Neural progenitor cell (in vitro differentiated cells): ENCODE measurements around the gene CSRNP2. TPM values are rescaled to one million over a fixed set of nuclear protein-coding genes. Genes with fewer than 3 reads are reported as not detected.

ENCODE experiments used
- DNase-seq: peaks from one replicate; pipeline ENCODE4 v3.0.0-alpha.2; 2016; ENCODE audit warnings: low spot score
- H2AFZ ChIP-seq: fragments of 200-600 bp; sonication (generic); replicated peaks from 2 replicates; pipeline ENCODE4 v1.6.1; 2016; ENCODE audit warnings: antibody characterized with exemption
- H3F3A ChIP-seq: fragments of 200-600 bp; sonication (generic); 2 replicates; pipeline ENCODE4 v1.6.1; 2016; ENCODE audit warnings: antibody characterized with exemption, low read depth
- H3K27ac ChIP-seq: fragments of 200-600 bp; sonication (generic); 2 replicates; pipeline ENCODE4 v1.5.1; 2016; ENCODE audit warnings: mild to moderate bottlenecking
- H3K27me3 ChIP-seq: fragments of 200-600 bp; sonication (generic); 2 replicates; pipeline ENCODE4 v1.6.1; 2016; ENCODE audit warnings: mild to moderate bottlenecking, moderate library complexity
- H3K36me3 ChIP-seq: fragments of 200-600 bp; sonication (generic); 2 replicates; pipeline ENCODE4 v1.5.1; 2016
- H3K4me1 ChIP-seq: fragments of 200-600 bp; sonication (generic); 2 replicates; pipeline ENCODE4 v1.6.1; 2016; ENCODE audit warnings: mixed run types
- H3K4me2 ChIP-seq: fragments of 200-600 bp; sonication (generic); 2 replicates; pipeline ENCODE4 v1.6.1; 2016
- H3K4me3 ChIP-seq: fragments of 200-600 bp; sonication (generic); 2 replicates; pipeline ENCODE4 v1.5.1; 2016
- H3K79me2 ChIP-seq: fragments of 200-600 bp; sonication (generic); 2 replicates; pipeline ENCODE4 v1.6.1; 2016; ENCODE audit warnings: low read depth
- H3K9ac ChIP-seq: fragments of 200-600 bp; sonication (generic); 2 replicates; pipeline ENCODE4 v1.6.1; 2016
- H3K9me3 ChIP-seq: fragments of 200-600 bp; sonication (generic); 2 replicates; pipeline ENCODE4 v1.5.1; 2016; ENCODE audit warnings: low read depth
- H4K20me1 ChIP-seq: fragments of 200-600 bp; sonication (generic); 2 replicates; pipeline ENCODE4 v1.6.1; 2016; ENCODE audit warnings: low read depth
- H3K27ac Mint-ChIP-seq: 3 replicates; pipeline ENCODE4 v1.8.0; 2021; ENCODE audit warnings: mixed read lengths
- H3K27me3 Mint-ChIP-seq: 2 replicates; pipeline ENCODE4 v1.8.0; 2022; ENCODE audit warnings: low read depth, mild to moderate bottlenecking, inconsistent platforms, moderate library complexity, mixed read lengths; ENCODE audit not compliant: insufficient read depth
- H3K36me3 Mint-ChIP-seq: 3 replicates; pipeline ENCODE4 v1.8.0; 2021; ENCODE audit warnings: mixed read lengths
- H3K4me1 Mint-ChIP-seq: 3 replicates; pipeline ENCODE4 v1.8.0; 2021; ENCODE audit warnings: mixed read lengths
- H3K4me3 Mint-ChIP-seq: 3 replicates; pipeline ENCODE4 v1.8.0; 2021; ENCODE audit warnings: mild to moderate bottlenecking, moderate library complexity, mixed read lengths
- H3K9me3 Mint-ChIP-seq: 3 replicates; pipeline ENCODE4 v1.8.0; 2020; ENCODE audit warnings: mixed read lengths
- EZH2 ChIP-seq: fragments of 200-600 bp; sonication (generic); IDR thresholded peaks from 2 replicates; pipeline ENCODE4 v1.6.1; 2017; ENCODE audit warnings: antibody characterized with exemption, mild to moderate bottlenecking, moderate library complexity
- EZH2phosphoT487 ChIP-seq: fragments of 200-600 bp; sonication (generic); IDR thresholded peaks from 2 replicates; pipeline ENCODE4 v1.6.1; 2017; ENCODE audit warnings: antibody characterized with exemption
- total RNA-seq: library from RNA; depleted of rRNA; stranded (reverse); fragments of >200 nt; gene quantifications from 2 replicates; pipeline ENCODE4 v1.2.3, GENCODE V29; 2015; ENCODE audit warnings: low replicate concordance
- TF ChIP-seq, protein P1 (sequence below): fragments of 200-600 bp; sonication (generic); IDR thresholded peaks from 2 replicates; pipeline ENCODE4 v1.5.1; 2017; ENCODE audit warnings: antibody characterized with exemption, mild to moderate bottlenecking

Gene CSRNP2
- total RNA-seq, 1 donor from 2014 or later = 28.6 TPM

DNA sequence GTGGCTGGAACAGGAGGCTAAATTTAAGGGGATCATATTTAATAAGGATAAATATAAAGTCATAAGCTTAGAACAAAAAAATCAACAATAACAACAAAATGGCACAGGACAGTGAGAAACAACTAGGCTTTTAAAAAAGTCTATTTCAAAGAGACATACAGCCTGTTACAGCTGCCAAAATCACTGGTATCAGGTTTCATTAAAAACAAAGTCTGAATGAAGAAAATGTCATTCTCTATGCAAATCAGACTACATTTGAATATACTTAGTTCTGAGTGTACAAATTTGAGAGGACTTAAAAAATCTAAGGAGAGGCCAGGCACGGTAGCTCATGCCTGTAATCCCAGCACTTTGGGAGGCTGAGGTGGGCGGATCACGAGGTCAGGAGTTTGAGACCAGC is 45.5 kb upstream of the CSRNP2 start:
- Histone ChIP-seq H3K4me1 (no peaks in the 10 kb centered on the region), H3K4me2 (no peak overlapping the region), H3K4me3 (no peak overlapping the region), H3F3A (no peaks in the 10 kb centered on the region), H3K9me3 (no peaks in the 10 kb centered on the region), H2AFZ (no peak overlapping the region), H4K20me1 (peaks cover 28% of the 10 kb centered on the region), H3K36me3 (no peaks in the 10 kb centered on the region), H3K27me3 (no peaks in the 10 kb centered on the region), H3K27ac (no peak overlapping the region), H3K9ac (no peak overlapping the region), H3K79me2 (peaks cover 8% of the 10 kb centered on the region)
- H3K27ac Mint-ChIP-seq = no peak overlapping the region
- H3K36me3 Mint-ChIP-seq = peaks cover 10% of the 10 kb centered on the region
- peaks cover 6% of the 10 kb centered on the region for H3K27me3 Mint-ChIP-seq
- no peak overlapping the region for H3K4me3 Mint-ChIP-seq
- H3K9me3 Mint-ChIP-seq = no peaks in the 10 kb centered on the region
- H3K4me1 Mint-ChIP-seq = peaks cover 7% of the 10 kb centered on the region
- DNase-seq = no peak
- TF ChIP-seq EZH2phosphoT487 (no peak), EZH2 (no peak)
- TF ChIP-seq, protein P1, sequence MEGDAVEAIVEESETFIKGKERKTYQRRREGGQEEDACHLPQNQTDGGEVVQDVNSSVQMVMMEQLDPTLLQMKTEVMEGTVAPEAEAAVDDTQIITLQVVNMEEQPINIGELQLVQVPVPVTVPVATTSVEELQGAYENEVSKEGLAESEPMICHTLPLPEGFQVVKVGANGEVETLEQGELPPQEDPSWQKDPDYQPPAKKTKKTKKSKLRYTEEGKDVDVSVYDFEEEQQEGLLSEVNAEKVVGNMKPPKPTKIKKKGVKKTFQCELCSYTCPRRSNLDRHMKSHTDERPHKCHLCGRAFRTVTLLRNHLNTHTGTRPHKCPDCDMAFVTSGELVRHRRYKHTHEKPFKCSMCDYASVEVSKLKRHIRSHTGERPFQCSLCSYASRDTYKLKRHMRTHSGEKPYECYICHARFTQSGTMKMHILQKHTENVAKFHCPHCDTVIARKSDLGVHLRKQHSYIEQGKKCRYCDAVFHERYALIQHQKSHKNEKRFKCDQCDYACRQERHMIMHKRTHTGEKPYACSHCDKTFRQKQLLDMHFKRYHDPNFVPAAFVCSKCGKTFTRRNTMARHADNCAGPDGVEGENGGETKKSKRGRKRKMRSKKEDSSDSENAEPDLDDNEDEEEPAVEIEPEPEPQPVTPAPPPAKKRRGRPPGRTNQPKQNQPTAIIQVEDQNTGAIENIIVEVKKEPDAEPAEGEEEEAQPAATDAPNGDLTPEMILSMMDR = no peak

DNA sequence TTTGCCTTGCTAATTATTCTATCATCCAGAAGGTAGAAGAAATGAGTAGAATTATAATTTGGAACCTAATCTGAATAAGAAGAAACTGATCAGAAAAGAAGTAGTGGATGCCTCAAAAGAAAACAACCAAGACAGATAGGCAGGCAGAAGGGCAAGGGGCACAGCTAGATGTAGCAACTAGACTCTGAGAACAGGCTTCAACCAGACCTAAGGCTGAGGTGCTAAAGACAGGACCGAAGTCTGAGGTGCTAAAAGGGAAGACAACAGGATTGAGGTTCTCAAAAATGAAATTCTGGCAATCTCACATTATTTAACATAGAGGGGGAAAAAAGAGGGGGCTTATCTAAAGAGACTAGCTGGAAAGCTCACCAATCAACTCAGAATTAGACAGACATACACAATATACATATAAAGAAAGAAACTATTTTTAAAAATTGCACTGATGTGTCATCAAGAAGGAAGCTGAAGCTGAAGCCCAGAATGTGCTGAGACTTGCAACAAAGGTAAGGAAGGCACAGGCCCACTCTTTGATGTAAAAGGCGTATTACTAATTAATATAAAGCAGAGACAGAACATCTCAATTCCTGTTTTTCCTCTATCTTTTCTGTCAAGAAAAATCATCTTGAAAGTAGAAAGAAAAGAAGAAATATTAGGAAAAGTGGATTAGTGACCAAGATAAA is 43.8 kb upstream of the CSRNP2 start:
- no peak overlapping the region for H3K27ac Mint-ChIP-seq

DNA sequence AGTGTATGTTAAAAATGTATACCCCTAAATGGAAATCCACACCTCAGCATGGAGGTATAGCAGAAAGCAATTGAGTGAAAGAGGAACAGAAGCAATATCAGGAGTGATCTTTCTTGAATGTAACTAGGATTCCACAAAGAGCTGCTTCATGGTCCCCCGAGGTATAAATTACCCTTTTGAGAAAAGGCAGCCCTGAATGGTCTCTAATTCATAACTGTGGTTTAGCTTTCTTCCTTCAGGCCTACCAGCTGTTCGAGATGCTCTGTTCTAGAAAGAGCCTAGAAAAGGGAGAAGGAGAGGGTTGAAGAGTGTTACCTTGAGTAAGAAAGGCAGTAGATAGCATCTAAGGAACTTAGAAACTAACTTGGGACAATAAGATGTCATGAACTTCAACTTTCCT is 42.9 kb upstream of the CSRNP2 start:
- Mint-ChIP-seq H3K27ac (no peak overlapping the region), H3K9me3 (no peaks in the 10 kb centered on the region), H3K27me3 (peaks cover 6% of the 10 kb centered on the region), H3K4me1 (peaks cover 7% of the 10 kb centered on the region), H3K4me3 (no peak overlapping the region), H3K36me3 (peaks cover 13% of the 10 kb centered on the region)
- Histone ChIP-seq H3K79me2 (peaks cover 21% of the 10 kb centered on the region), H4K20me1 (peaks cover 23% of the 10 kb centered on the region), H3K27me3 (no peaks in the 10 kb centered on the region), H3K4me1 (no peaks in the 10 kb centered on the region), H3K4me3 (no peak overlapping the region), H3K27ac (no peak overlapping the region), H3K36me3 (no peaks in the 10 kb centered on the region), H3K4me2 (no peak overlapping the region), H3K9me3 (no peaks in the 10 kb centered on the region), H3F3A (no peaks in the 10 kb centered on the region), H3K9ac (no peak overlapping the region), H2AFZ (no peak overlapping the region)
- DNase-seq = no peak
- TF ChIP-seq, protein P1 = no peak
- TF ChIP-seq EZH2 = no peak
- no peak for TF ChIP-seq EZH2phosphoT487

More for the DNA sequence above, 43.8 kb upstream of the CSRNP2 start:
- Mint-ChIP-seq H3K36me3 (peaks cover 10% of the 10 kb centered on the region), H3K4me3 (no peak overlapping the region), H3K4me1 (peaks cover 7% of the 10 kb centered on the region), H3K27me3 (peaks cover 6% of the 10 kb centered on the region), H3K9me3 (no peaks in the 10 kb centered on the region)
- H3K79me2 ChIP-seq = peaks cover 21% of the 10 kb centered on the region
- H3F3A ChIP-seq = no peaks in the 10 kb centered on the region
- H3K4me2 ChIP-seq = no peak overlapping the region
- no peaks in the 10 kb centered on the region for H3K4me1 ChIP-seq
- H4K20me1 ChIP-seq = peaks cover 23% of the 10 kb centered on the region
- H3K27ac ChIP-seq = no peak overlapping the region
- H3K36me3 ChIP-seq = no peaks in the 10 kb centered on the region
- H3K9me3 ChIP-seq = no peaks in the 10 kb centered on the region
- DNase-seq = no peak
- H3K9ac ChIP-seq = no peak overlapping the region
- TF ChIP-seq, protein P1 = no peak
- TF ChIP-seq EZH2phosphoT487 = no peak
- TF ChIP-seq EZH2 = no peak
- H3K27me3 ChIP-seq = no peaks in the 10 kb centered on the region
- H2AFZ ChIP-seq = no peak overlapping the region
- no peak overlapping the region for H3K4me3 ChIP-seq
